D721Med (cell line): ENCODE data around the gene LRRC74A.

Experiments used
- DNase-seq: peaks from one replicate; pipeline ENCODE4 v3.0.0; 2011; ENCODE audit warnings: low spot score; ENCODE audit not compliant: insufficient read length
- FAIRE-seq: peaks from 2 replicates; lab custom pipeline; 2011; peaks lifted over from hg19 to GRCh38; lab: Jason Lieb, UNC
- TF ChIP-seq, protein P1 (sequence below): IDR thresholded peaks from 2 replicates; pipeline ENCODE4 v1.5.1; 2012; ENCODE audit warnings: mild to moderate bottlenecking, control low read depth; ENCODE audit not compliant: insufficient read depth; ENCODE audit errors: missing control alignments

Gene LRRC74A

DNA sequence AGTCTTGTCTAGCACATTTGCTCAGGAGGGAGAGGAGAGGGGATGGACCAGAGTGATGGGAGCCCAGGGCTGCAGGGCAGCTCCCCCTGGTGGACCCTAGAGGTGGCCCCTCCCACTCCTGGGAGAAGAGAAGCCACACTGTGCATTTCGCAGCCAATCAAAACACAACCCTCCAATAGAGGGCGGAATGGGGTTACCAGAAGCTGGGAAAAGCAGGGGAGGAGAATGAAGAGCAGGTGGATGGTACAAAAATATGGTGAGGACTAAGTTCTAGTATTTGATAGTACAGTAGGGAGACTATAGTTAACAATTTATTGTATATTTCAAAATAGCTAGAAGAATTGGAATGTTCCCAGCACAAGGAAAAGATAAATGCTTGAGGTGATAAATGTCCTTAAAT lies 41.3 kb upstream of the LRRC74A start:
- TF ChIP-seq, protein P1, sequence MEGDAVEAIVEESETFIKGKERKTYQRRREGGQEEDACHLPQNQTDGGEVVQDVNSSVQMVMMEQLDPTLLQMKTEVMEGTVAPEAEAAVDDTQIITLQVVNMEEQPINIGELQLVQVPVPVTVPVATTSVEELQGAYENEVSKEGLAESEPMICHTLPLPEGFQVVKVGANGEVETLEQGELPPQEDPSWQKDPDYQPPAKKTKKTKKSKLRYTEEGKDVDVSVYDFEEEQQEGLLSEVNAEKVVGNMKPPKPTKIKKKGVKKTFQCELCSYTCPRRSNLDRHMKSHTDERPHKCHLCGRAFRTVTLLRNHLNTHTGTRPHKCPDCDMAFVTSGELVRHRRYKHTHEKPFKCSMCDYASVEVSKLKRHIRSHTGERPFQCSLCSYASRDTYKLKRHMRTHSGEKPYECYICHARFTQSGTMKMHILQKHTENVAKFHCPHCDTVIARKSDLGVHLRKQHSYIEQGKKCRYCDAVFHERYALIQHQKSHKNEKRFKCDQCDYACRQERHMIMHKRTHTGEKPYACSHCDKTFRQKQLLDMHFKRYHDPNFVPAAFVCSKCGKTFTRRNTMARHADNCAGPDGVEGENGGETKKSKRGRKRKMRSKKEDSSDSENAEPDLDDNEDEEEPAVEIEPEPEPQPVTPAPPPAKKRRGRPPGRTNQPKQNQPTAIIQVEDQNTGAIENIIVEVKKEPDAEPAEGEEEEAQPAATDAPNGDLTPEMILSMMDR: peak; percentile 93
- peak; percentile 95 for DNase-seq
- no peak for FAIRE-seq

DNA sequence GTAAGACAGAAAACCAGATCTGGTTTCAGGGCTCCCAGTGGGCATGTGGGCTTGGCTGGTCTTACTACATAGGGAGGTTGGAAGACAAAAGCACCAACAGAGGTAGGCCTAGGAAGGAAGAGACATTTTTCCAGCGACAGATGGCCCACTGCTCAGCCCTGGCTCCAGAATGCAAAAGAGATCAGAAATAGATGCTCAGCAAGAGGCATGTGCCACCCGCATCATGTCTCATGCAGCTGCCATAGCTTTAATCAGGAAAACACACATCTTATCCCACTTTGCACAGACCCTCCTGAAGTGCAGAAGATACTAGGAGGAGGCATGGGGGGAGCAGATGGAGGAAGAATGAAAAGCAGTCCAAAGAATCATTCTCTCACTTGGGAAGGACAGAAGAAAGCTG lies 39.6 kb upstream of the LRRC74A start:
- TF ChIP-seq, protein P1: no peak
- DNase-seq (no peak), FAIRE-seq (no peak)

DNA sequence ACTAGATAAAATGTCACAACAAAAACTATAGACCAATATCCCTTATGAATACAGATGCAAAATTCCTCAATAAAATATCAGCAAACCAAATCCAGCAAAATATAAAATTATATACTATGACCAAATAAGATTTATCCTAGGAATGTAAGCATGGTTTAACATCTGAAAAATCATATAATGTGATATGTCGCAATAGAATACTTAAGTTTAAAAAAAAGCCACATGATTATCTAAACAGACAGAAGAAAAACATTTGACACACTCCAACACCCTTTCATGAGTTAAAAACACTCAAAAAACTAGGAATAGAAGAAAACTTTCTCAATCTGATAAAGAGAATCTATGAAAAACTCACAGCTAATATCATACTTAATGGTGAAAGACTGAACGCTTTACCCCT lies 33.8 kb upstream of the LRRC74A start:
- TF ChIP-seq, protein P1: no peak
- FAIRE-seq (no peak), DNase-seq (no peak)

DNA sequence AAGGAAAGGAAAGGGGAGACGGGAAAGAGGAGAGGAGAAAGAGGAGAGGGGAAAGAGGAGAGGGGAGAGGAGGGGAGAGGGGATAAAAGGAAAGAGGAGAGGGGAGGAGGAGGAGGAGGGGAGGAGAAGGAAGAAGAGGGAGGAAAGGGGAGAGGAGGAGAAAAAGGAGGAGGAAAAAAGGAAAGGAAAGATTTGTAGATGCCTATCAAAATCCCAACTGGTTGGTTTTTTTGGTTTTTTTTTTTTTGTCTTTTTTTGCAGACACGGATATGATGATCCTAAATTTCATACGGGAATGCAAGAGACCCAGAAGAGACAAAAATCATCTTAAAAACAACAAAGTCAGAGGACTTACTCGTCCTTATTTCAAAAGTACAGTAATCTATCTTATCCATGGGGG lies 32.9 kb upstream of the LRRC74A start:
- DNase-seq (no peak), FAIRE-seq (no peak)
- TF ChIP-seq, protein P1: no peak

DNA sequence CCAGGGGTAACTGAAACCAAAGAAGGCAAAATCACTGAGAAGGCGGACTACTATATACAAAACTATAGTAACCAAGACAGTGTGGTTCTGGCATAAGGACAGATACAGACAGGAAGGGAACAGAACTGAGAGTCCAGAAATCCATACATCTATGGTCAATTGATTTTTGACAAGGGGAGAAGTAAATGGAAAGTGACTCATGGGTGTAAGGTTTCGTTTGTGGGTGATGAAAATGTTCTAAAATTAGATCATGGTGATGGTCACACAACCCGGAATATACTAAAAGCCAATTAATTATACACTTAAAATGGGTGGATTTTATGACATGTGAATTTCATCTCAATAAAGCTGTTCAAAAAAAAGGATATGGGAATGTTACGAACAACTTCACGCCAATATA lies 32.3 kb upstream of the LRRC74A start:
- TF ChIP-seq, protein P1: no peak
- FAIRE-seq (no peak), DNase-seq (no peak)

DNA sequence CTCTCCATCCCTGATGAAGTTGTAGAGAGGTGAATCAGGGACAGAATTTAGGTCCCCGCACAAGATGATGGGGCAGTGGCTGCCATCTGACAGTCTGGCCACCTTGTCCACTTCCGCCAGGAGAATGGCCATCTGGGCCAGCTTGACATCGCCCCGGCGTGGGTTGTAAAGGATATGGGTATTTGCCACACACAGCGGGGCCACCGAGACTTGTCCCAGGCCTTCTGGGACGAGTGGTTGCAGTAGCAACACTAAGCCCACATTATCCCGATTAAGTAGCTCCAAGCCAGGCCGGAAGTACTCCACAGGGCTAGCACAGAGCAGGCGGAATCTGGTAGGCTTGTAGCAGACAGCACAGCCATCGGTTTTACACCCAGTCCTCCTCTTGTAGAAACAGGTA lies 19.8 kb upstream of the LRRC74A start:
- DNase-seq (peak; percentile 66), FAIRE-seq (no peak)

DNA sequence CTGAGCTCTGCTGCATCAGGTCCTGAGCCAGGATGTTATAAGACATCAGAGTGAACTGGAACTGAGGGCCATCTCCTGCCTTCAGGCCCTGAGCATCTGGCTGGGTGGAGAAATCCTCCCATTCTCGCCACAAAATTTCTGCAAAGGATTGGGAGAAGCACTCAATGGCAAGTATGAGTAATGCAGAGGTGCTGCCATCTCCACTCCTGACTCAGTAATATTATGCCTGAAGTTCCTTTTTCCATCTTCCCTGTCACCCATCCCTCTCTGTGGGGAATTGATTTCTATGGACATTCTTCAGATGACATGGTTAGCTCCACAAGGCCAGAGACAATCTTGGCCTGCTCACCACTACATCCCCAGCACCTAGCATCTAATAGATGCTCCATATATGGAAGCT lies 18.2 kb upstream of the LRRC74A start:
- FAIRE-seq (no peak), DNase-seq (no peak)
- TF ChIP-seq, protein P1: no peak

More for the DNA sequence above, 19.8 kb upstream of the LRRC74A start:
- TF ChIP-seq, protein P1: no peak
